Esophagus squamous epithelium (tissue), 5 donors: ENCODE results near the gene HELZ. TPM values are rescaled to one million over a fixed set of nuclear protein-coding genes. Genes with fewer than 3 reads are reported as not detected.

Experiments
- DNase-seq: peaks from one replicate; lab custom pipeline; 2025; lab: John Stamatoyannopoulos, UW
- H3K27ac ChIP-seq, 4 donors: fragments of 200-600 bp; sonication (generic); one replicate each; pipeline ENCODE4 v1.5.1; 2016 to 2019; ENCODE audit warnings: mild to moderate bottlenecking in 1 of 4
- H3K27me3 ChIP-seq, 4 donors: fragments of 200-600 bp; sonication (generic); 1 replicate in 3 of 4; 2 replicates in 1 of 4; pipeline versions ENCODE4 v1.5.1 to v1.6.0; 2017 to 2021; ENCODE audit warnings: antibody characterized with exemption in 1 of 4
- H3K36me3 ChIP-seq, 3 donors: fragments of 200-600 bp; sonication (generic); one replicate each; pipeline ENCODE4 v1.5.1; 2016 to 2019
- H3K4me1 ChIP-seq, 3 donors: fragments of 200-600 bp; sonication (generic); one replicate each; pipeline ENCODE4 v1.5.1; 2017 to 2019
- H3K4me3 ChIP-seq, 4 donors: fragments of 200-600 bp; sonication (generic); 1 replicate in 3 of 4; 2 replicates in 1 of 4; pipeline ENCODE4 v1.5.1; 2016 to 2019; ENCODE audit warnings: mild to moderate bottlenecking in 2 of 4, moderate library complexity in 1 of 4
- H3K9me3 ChIP-seq, 3 donors: fragments of 200-600 bp; sonication (generic); one replicate each; pipeline ENCODE4 v1.5.1; 2016 to 2019
- CTCF ChIP-seq, 6 experiments: fragments of 450-650 bp in 4 of 6; fragments of 200-600 bp in 2 of 6; sonication (generic) in 2 of 6; IDR thresholded peaks; one replicate each; pipeline ENCODE4 v1.5.1; 2016 to 2019; ENCODE audit warnings: antibody characterized with exemption in 6 of 6, mild to moderate bottlenecking in 4 of 6, moderate library complexity in 4 of 6
- POLR2A ChIP-seq, 4 donors: fragments of 450-650 bp; IDR thresholded peaks; one replicate each; pipeline ENCODE4 v1.6.1; 2017; ENCODE audit warnings: antibody characterized with exemption in 4 of 4, mild to moderate bottlenecking in 4 of 4, moderate library complexity in 3 of 4
- WGBS, 2 donors: methylation state at CpG; one replicate each; pipeline ENCODE4 v1.1.5; 2018; 5-methylcytosine and 5-hydroxymethylcytosine counted together
- intact Hi-C: fragments of 100-400 bp; cut with DNase I; formaldehyde crosslinking; loops from one replicate; pipeline ENCODE4 v1.15.0; 2022
- total RNA-seq, 4 donors: library from RNA; depleted of rRNA; stranded (reverse); fragments of >200 nt; gene quantifications; one replicate each; pipeline ENCODE4 v1.1.0, GENCODE V29; 2016
- donor health status: DM: yes; HTN: yes; CAD: no.

HELZ gene
- total RNA-seq, 4 donors from 2014 or later = 11.4 to 42.5 (median 26.8) TPM

- Histone ChIP-seq H3K27me3 (no peaks in the 10 kb centered on the region), H3K36me3 (peaks cover 0 to 23% (median 0%) of the 10 kb centered on the region in 3 donors), H3K4me3 (no peak overlapping the region), H3K4me1 (no peaks in the 10 kb centered on the region), H3K9me3 (no peaks in the 10 kb centered on the region), H3K27ac (no peak overlapping the region)
- DNase-seq = no peak
- no peak for TF ChIP-seq POLR2A (IDR thresholded peaks at IDR 0.05)
- TF ChIP-seq CTCF (IDR thresholded peaks at IDR 0.05) = no peak
- intact Hi-C loops = no loop called here
Observed at GRCh38 chr17:67071595-67071994, 173.4 kb downstream of the HELZ start.

- H3K27me3 ChIP-seq = no peaks in the 10 kb centered on the region
- no peaks in the 10 kb centered on the region for H3K9me3 ChIP-seq
- no peaks in the 10 kb centered on the region for H3K4me1 ChIP-seq
- no peak for DNase-seq
- H3K27ac ChIP-seq = no peak overlapping the region
- no peak overlapping the region for H3K4me3 ChIP-seq
- peaks cover 0 to 11% (median 0%) of the 10 kb centered on the region in 3 donors for H3K36me3 ChIP-seq
- no peak for TF ChIP-seq CTCF (IDR thresholded peaks at IDR 0.05)
- TF ChIP-seq POLR2A (IDR thresholded peaks at IDR 0.05) = no peak
- intact Hi-C loops = no loop called here
- WGBS, 2 donors = 92 to 96% methylated on average over 5 of the region's 5 CpGs
Observed at GRCh38 chr17:67069603-67070136, 175.3 kb downstream of the HELZ start.

- no peak for TF ChIP-seq POLR2A (IDR thresholded peaks at IDR 0.05)
- TF ChIP-seq CTCF (IDR thresholded peaks at IDR 0.05) = no peak
- no peaks in the 10 kb centered on the region for H3K27me3 ChIP-seq
- no peak overlapping the region for H3K4me3 ChIP-seq
- intact Hi-C loops = no loop called here
- H3K4me1 ChIP-seq = no peaks in the 10 kb centered on the region
- H3K27ac ChIP-seq = no peak overlapping the region
- 62 to 63% methylated on average over 3 of the region's 3 CpGs for WGBS, 2 donors
- no peaks in the 10 kb centered on the region for H3K9me3 ChIP-seq
- H3K36me3 ChIP-seq = peaks cover 0 to 11% (median 0%) of the 10 kb centered on the region in 3 donors
- no peak for DNase-seq
Observed at GRCh38 chr17:67068999-67069398, 176.0 kb downstream of the HELZ start.

- WGBS, 2 donors = 86 to 88% methylated on average over 13 of the region's 13 CpGs
- Histone ChIP-seq H3K9me3 (no peaks in the 10 kb centered on the region), H3K27me3 (no peaks in the 10 kb centered on the region), H3K36me3 (peaks cover 0 to 9% (median 0%) of the 10 kb centered on the region in 3 donors), H3K4me3 (no peak overlapping the region), H3K27ac (no peak overlapping the region), H3K4me1 (no peaks in the 10 kb centered on the region)
- TF ChIP-seq POLR2A (IDR thresholded peaks at IDR 0.05) = no peak
- DNase-seq = no peak
- intact Hi-C loops = no loop called here
Observed at GRCh38 chr17:67067571-67068482, 177.2 kb downstream of the HELZ start.

- Histone ChIP-seq H3K36me3 (no peaks in the 10 kb centered on the region), H3K4me3 (no peak overlapping the region), H3K9me3 (no peaks in the 10 kb centered on the region), H3K27me3 (no peaks in the 10 kb centered on the region), H3K4me1 (no peaks in the 10 kb centered on the region), H3K27ac (no peak overlapping the region)
- TF ChIP-seq CTCF (IDR thresholded peaks at IDR 0.05) (no peak), POLR2A (IDR thresholded peaks at IDR 0.05) (no peak)
- WGBS, 2 donors = 30 to 44% methylated on average over 2 of the region's 2 CpGs
- no peak for DNase-seq
- intact Hi-C loops = no loop called here
Observed at GRCh38 chr17:67066717-67067116, 178.3 kb downstream of the HELZ start.
